Measurements from ENCODE around the gene LRRC4C.

- no peak for TF ChIP-seq CTCF (IDR thresholded peaks at IDR 0.05)
- TF ChIP-seq POLR2A (IDR thresholded peaks at IDR 0.05), result no peak
These were observed 968.1 kb downstream of the LRRC4C start for GRCh38 chr11:40491341-40491740.
